ENCODE data around the gene CCHCR1.

The CCHCR1 gene

DNA sequence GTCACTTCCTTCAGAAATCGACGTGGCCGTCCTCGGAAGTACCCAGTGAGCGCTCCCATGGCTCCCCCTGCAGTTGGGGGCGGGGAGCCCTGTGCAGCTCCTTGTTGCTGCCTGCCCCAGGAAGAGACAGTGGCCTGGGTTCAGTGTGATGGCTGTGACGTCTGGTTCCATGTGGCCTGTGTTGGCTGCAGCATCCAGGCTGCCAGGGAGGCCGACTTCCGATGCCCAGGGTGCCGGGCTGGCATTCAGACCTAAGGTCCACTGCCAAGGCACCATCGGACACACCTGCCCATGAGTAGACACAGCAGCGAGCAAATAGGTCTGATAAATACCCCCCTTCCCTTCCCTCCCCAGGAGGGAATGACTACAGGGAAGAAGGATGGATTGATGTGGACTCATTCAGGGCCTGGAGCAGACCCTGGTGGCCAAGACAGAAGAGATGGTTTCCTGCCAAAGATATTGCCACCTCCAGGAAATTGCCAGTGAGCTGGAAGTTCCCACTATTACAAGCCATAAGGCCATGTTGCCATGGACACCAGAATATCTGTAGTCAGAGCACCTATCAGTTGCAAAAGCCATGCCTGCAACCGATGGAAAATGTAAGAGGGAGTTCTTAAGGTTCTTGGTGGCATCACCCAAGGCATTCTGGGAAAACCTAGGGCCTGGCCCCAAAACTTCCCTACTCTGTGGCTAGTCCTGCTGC lies 5.0 kb upstream of the CCHCR1 start:
- no peaks in the 10 kb centered on the region for H3K9me3 ChIP-seq (ENCODE audit: severe bottlenecking)

DNA sequence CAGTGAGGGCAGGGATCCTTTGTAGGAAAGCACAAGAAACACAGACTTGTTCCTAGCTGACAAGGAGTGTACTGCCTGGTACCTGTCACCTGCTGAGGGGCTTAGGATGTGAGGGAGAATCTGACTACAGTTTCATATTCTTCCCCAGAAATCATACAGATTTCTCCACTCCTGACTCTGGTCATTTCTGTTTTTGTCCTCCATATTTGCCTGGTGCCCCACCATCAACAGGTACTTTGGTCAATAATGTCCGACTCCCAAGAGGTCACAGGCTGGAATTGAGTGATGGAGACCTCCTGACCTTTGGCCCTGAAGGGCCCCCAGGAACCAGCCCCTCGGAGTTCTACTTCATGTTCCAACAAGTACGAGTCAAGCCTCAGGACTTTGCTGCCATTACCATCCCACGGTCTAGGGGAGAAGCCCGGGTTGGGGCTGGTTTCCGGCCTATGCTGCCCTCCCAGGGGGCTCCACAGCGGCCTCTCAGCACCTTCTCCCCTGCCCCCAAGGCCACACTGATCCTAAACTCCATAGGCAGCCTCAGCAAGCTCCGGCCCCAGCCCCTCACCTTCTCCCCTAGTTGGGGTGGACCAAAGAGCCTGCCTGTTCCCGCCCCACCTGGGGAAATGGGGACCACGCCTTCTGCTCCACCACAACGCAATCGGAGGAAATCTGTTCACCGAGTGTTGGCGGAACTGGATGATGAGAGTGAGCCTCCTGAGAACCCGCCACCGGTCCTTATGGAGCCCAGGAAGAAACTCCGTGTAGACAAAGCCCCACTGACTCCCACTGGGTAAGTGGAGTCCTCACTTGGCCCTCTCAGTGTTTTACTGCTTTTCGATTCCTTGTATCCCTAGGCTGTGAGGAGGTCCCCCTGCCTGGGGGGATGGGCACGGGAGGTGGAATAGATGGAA lies 3.9 kb upstream of the CCHCR1 start:
- no peak for DNase-seq
- peaks cover 55% of the 10 kb centered on the region for H3K36me3 ChIP-seq
- no peak overlapping the region for H3K27ac ChIP-seq
- no peaks in the 10 kb centered on the region for H3K9me3 ChIP-seq (ENCODE audit: severe bottlenecking)
- TF ChIP-seq, protein P1, sequence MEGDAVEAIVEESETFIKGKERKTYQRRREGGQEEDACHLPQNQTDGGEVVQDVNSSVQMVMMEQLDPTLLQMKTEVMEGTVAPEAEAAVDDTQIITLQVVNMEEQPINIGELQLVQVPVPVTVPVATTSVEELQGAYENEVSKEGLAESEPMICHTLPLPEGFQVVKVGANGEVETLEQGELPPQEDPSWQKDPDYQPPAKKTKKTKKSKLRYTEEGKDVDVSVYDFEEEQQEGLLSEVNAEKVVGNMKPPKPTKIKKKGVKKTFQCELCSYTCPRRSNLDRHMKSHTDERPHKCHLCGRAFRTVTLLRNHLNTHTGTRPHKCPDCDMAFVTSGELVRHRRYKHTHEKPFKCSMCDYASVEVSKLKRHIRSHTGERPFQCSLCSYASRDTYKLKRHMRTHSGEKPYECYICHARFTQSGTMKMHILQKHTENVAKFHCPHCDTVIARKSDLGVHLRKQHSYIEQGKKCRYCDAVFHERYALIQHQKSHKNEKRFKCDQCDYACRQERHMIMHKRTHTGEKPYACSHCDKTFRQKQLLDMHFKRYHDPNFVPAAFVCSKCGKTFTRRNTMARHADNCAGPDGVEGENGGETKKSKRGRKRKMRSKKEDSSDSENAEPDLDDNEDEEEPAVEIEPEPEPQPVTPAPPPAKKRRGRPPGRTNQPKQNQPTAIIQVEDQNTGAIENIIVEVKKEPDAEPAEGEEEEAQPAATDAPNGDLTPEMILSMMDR (IDR thresholded peaks at IDR 0.05; ENCODE audit: low read depth, low read length) = no peak
- H3K4me3 ChIP-seq (ENCODE audit: low read depth, low read length) = no peak overlapping the region
- H3K27me3 ChIP-seq (ENCODE audit: insufficient read depth, low read depth, severe bottlenecking) = no peaks in the 10 kb centered on the region

More for the DNA sequence above, 5.0 kb upstream of the CCHCR1 start:
- Histone ChIP-seq H3K36me3 (peaks cover 57% of the 10 kb centered on the region), H3K27me3 (ENCODE audit: insufficient read depth, low read depth, severe bottlenecking) (no peaks in the 10 kb centered on the region), H3K4me3 (ENCODE audit: low read depth, low read length) (no peak overlapping the region), H3K27ac (no peak overlapping the region)
- DNase-seq = no peak
- TF ChIP-seq, protein P1 (IDR thresholded peaks at IDR 0.05; ENCODE audit: low read depth, low read length) = no peak

DNA sequence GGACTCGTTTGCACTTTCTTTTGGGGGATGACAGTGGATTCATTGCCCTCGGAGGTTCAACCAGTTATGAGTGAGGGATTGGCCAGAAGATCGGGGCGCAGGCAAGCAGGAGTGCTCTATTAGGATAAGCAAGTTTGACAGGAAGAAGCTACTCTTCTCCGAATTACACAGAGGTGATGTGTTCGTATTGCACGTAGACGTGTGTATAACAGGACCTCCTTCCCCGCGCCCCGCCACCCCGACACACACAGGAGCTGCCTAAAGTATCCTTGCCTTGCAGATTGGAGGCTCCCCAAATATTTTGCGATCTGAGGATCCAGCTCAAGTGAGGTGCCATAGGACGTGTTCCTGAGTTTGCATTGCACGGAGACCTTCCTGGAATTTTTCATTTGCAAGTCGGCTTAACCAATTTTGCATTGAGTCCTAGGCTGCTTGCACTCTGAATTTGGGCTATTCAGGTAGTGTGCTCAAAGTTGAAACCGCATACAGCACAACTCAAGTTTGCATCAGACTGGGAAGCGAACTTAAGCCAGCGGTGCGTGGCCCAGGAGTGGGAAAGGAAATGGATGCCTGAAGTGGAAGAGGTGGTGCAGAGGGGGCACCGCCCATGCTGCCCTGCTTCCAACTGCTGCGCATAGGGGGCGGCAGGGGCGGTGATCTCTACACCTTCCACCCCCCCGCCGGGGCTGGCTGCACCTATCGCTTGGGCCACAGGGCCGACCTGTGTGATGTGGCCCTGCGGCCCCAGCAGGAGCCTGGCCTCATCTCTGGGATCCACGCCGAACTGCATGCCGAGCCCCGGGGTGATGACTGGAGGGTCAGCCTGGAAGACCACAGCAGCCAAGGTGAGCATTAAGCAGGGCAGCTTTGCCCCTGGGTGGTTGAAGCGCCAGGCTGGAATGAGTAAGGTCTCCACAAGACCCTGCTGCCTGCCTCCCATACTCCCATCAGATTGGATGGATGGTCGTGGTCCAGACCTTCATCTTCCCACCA lies 1.6 kb upstream of the CCHCR1 start:
- no peaks in the 10 kb centered on the region for H3K9me3 ChIP-seq (ENCODE audit: severe bottlenecking)
- H3K27me3 ChIP-seq (ENCODE audit: insufficient read depth, low read depth, severe bottlenecking) = no peaks in the 10 kb centered on the region
- DNase-seq = no peak
- peaks cover 75% of the 10 kb centered on the region for H3K36me3 ChIP-seq
- peak overlapping the region; percentile 65 for H3K4me3 ChIP-seq (ENCODE audit: low read depth, low read length)
- TF ChIP-seq, protein P1 (IDR thresholded peaks at IDR 0.05; ENCODE audit: low read depth, low read length) = no peak
- peak overlapping the region; percentile 75 for H3K27ac ChIP-seq

- peak within 1 kb of the TSS; percentile 84 for H3K27ac ChIP-seq
- peak within 1 kb of the TSS; percentile 65 for H3K4me3 ChIP-seq (ENCODE audit: low read depth, low read length)
- H3K36me3 ChIP-seq = peaks cover 76% of the 10 kb centered on the region
Observed at GRCh38 chr6:31158140-31158862, 699 bp upstream of the CCHCR1 start, which contains the start of gene TCF19. TCF19 (plus strand) TSS chr6:31158589; CDS start chr6:31159470, 881 bp downstream.

More at GRCh38 chr6:31158140-31158862, 699 bp upstream of the CCHCR1 start, which contains the start of gene TCF19:
- H3K27me3 ChIP-seq (ENCODE audit: insufficient read depth, low read depth, severe bottlenecking) = no peaks in the 10 kb centered on the region
- TF ChIP-seq, protein P1 (IDR thresholded peaks at IDR 0.05; ENCODE audit: low read depth, low read length) = no peak
- peak; percentile 100 for DNase-seq
- H3K9me3 ChIP-seq (ENCODE audit: severe bottlenecking) = no peaks in the 10 kb centered on the region
